ENCODE results near the gene NPY1R. TPM values are rescaled to one million over a fixed set of nuclear protein-coding genes. Genes with fewer than 3 reads are reported as not detected.

The NPY1R gene
- total RNA-seq, 2 experiments from 2014 or later = not detected

DNA sequence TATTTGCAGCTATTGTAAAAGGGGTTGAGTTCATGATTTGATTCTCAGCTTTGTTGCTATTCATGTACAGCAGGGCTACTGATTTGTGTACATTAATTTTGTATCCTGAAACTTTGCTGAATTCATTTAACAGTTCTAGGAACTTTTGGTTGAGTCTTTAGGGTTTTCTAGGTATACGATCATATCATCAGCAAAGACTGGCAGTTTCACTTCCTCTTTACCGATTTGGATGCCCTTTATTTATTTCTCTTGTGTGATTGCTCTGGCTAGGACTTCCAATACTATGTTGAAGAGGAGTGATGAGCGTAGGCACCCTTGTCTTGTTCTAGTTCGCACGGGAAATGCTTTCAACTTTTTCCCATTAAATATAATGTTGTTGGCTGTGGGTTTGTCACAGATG, 48.1 kb downstream of the NPY1R start:
- TF ChIP-seq, protein P1, sequence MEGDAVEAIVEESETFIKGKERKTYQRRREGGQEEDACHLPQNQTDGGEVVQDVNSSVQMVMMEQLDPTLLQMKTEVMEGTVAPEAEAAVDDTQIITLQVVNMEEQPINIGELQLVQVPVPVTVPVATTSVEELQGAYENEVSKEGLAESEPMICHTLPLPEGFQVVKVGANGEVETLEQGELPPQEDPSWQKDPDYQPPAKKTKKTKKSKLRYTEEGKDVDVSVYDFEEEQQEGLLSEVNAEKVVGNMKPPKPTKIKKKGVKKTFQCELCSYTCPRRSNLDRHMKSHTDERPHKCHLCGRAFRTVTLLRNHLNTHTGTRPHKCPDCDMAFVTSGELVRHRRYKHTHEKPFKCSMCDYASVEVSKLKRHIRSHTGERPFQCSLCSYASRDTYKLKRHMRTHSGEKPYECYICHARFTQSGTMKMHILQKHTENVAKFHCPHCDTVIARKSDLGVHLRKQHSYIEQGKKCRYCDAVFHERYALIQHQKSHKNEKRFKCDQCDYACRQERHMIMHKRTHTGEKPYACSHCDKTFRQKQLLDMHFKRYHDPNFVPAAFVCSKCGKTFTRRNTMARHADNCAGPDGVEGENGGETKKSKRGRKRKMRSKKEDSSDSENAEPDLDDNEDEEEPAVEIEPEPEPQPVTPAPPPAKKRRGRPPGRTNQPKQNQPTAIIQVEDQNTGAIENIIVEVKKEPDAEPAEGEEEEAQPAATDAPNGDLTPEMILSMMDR (IDR thresholded peaks at IDR 0.05) = no peak
- intact Hi-C loops (cut with DNase I, micrococcal nuclease) = no loop called here

DNA sequence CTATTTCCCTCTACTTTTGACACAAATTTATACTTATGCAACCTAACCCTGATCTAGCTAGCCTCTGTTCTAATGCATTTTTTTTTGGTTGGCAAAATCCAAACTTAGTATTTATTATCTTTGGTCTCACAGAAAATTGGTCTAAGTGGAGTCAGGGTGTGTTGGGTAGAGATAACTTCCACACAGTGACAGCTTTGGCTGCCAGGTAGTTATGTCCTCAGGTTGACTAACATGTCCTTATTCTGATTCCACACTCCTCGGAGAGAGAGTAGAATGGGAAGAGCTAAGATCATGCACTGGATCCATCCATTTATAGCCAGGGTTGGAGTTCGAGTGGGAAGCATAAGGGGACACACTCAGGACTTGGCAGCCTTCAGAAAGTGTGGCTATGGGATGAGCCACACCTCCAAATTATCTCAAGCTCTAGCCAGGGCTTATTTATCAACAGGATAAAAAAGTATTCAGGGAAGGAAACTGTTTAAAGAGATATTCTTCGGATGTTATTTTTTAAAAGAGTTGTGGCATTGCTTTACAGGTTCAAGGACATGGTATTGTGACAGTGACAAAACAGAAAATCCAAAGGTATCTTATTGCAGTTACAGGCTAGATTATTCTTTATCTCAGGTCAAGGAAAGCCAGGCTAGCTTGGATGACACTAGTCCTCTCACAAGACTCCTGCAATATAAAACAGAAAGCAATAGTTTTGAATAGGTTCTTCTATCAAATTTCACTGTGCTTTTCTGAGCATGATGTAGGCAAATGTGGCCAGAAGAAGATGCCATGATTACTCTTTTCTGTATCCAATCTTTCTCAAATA, 51.5 kb downstream of the NPY1R start:
- H3K9me3 Mint-ChIP-seq = peaks cover 2% of the 10 kb centered on the region
- ChIA-PET POLR2A (no interaction called here), CTCF (no interaction called here)
- intact Hi-C loops (cut with DNase I, micrococcal nuclease) = no loop called here
- Histone ChIP-seq H3K4me3 (ENCODE audit: low read length) (no peak overlapping the region), H3K36me3 (ENCODE audit: insufficient read depth, low read length) (no peaks in the 10 kb centered on the region), H3K4me1 (ENCODE audit: insufficient read depth, low read length) (no peaks in the 10 kb centered on the region), H3K27ac (ENCODE audit: low read depth in 1 of 2, low read length in 2 of 2) (no peak overlapping the region), H3K27me3 (ENCODE audit: control insufficient read depth in 1 of 2, insufficient read depth in 2 of 2, low read length in 2 of 2) (no peaks in the 10 kb centered on the region), H3K9me3 (ENCODE audit: control insufficient read depth in 1 of 2, insufficient read depth in 1 of 2, low read length in 2 of 2) (no peaks in the 10 kb centered on the region)
- no peak overlapping the region for H3K27ac Mint-ChIP-seq
- no peak for DNase-seq
- H3K4me1 Mint-ChIP-seq (ENCODE audit: low read depth) = no peaks in the 10 kb centered on the region
- no peaks in the 10 kb centered on the region for H3K27me3 Mint-ChIP-seq
- no peak overlapping the region for H3K4me3 Mint-ChIP-seq
- no peak for ATAC-seq (ENCODE audit: poor library complexity)
- TF ChIP-seq, protein P1 (IDR thresholded peaks at IDR 0.05) = no peak
- H3K36me3 Mint-ChIP-seq (ENCODE audit: low read depth) = no peaks in the 10 kb centered on the region

More for the DNA sequence above, 48.1 kb downstream of the NPY1R start:
- no peak for DNase-seq
- Histone ChIP-seq H3K9me3 (ENCODE audit: control insufficient read depth in 1 of 2, insufficient read depth in 1 of 2, low read length in 2 of 2) (no peaks in the 10 kb centered on the region), H3K4me3 (ENCODE audit: low read length) (no peak overlapping the region), H3K27ac (ENCODE audit: low read depth in 1 of 2, low read length in 2 of 2) (no peak overlapping the region), H3K27me3 (ENCODE audit: control insufficient read depth in 1 of 2, insufficient read depth in 2 of 2, low read length in 2 of 2) (no peaks in the 10 kb centered on the region), H3K36me3 (ENCODE audit: insufficient read depth, low read length) (no peaks in the 10 kb centered on the region), H3K4me1 (ENCODE audit: insufficient read depth, low read length) (no peaks in the 10 kb centered on the region)
- Mint-ChIP-seq H3K4me3 (no peak overlapping the region), H3K4me1 (ENCODE audit: low read depth) (no peaks in the 10 kb centered on the region), H3K27me3 (peaks cover 16% of the 10 kb centered on the region), H3K36me3 (ENCODE audit: low read depth) (no peaks in the 10 kb centered on the region), H3K27ac (no peak overlapping the region), H3K9me3 (peaks cover 2% of the 10 kb centered on the region)
- ChIA-PET POLR2A (no interaction called here), CTCF (no interaction called here)
- no peak for ATAC-seq (ENCODE audit: poor library complexity)

- H3K36me3 ChIP-seq (ENCODE audit: insufficient read depth, low read length) = no peaks in the 10 kb centered on the region
- no peaks in the 10 kb centered on the region for H3K27me3 ChIP-seq (ENCODE audit: control insufficient read depth in 1 of 2, insufficient read depth in 2 of 2, low read length in 2 of 2)
- ATAC-seq (ENCODE audit: poor library complexity) (no peak), DNase-seq (no peak)
- no peaks in the 10 kb centered on the region for H3K9me3 ChIP-seq (ENCODE audit: control insufficient read depth in 1 of 2, insufficient read depth in 1 of 2, low read length in 2 of 2)
- Mint-ChIP-seq H3K27ac (no peak overlapping the region), H3K27me3 (no peaks in the 10 kb centered on the region), H3K4me3 (no peak overlapping the region), H3K4me1 (ENCODE audit: low read depth) (no peaks in the 10 kb centered on the region), H3K36me3 (ENCODE audit: low read depth) (no peaks in the 10 kb centered on the region), H3K9me3 (peaks cover 2% of the 10 kb centered on the region)
- intact Hi-C loops (cut with DNase I, micrococcal nuclease) = no loop called here
- CTCF ChIA-PET = no interaction called here
- TF ChIP-seq, protein P1 (IDR thresholded peaks at IDR 0.05) = no peak
- H3K4me3 ChIP-seq (ENCODE audit: low read length) = no peak overlapping the region
- no peaks in the 10 kb centered on the region for H3K4me1 ChIP-seq (ENCODE audit: insufficient read depth, low read length)
- POLR2A ChIA-PET = no interaction called here
- no peak overlapping the region for H3K27ac ChIP-seq (ENCODE audit: low read depth in 1 of 2, low read length in 2 of 2)
These were observed 52.7 kb downstream of the NPY1R start for GRCh38 chr4:163279713-163280112.

Data from CD4-positive, alpha-beta T cell (primary cell).